H1 (cell line): ENCODE measurements around the gene ZBTB34. TPM values are rescaled to one million over a fixed set of nuclear protein-coding genes. Genes with fewer than 3 reads are reported as not detected.

Experiments
- SP1 ChIP-seq: IDR thresholded peaks from 2 replicates; pipeline ENCODE4 v1.6.1; 2011; ENCODE audit warnings: low read depth, low read length
- polyA plus RNA-seq, 7 experiments: library from polyadenylated mRNA; depleted of rRNA in 3 of 7; stranded (reverse) in 5 of 7; unstranded in 2 of 7; fragments of >200 nt in 5 of 7; fragments of 200-250 nt in 2 of 7; gene quantifications; 1 replicate in 5 of 7; 2 replicates in 1 of 7; 4 replicates in 1 of 7; pipeline versions ENCODE4 v1.2.1 to v1.2.3, GENCODE V29; 2011 to 2013; ENCODE audit warnings: missing spikeins in 2 of 7, mixed read lengths in 2 of 7
- total RNA-seq: library from RNA; stranded (reverse); fragmentation: NEBNext Ultra II Directional; extraction: Animal tissue kit (Norgen Biotek cat#: 25700); gene quantifications from 2 replicates; pipeline ENCODE4 v1.2.1, GENCODE V29; 2021

The ZBTB34 gene
- total and polyA plus RNA-seq, 2 of the 8 experiments (the other 6 are each of a cell fraction or from before 2014, with no cell fraction given) = 8.2 to 15.9 TPM

DNA sequence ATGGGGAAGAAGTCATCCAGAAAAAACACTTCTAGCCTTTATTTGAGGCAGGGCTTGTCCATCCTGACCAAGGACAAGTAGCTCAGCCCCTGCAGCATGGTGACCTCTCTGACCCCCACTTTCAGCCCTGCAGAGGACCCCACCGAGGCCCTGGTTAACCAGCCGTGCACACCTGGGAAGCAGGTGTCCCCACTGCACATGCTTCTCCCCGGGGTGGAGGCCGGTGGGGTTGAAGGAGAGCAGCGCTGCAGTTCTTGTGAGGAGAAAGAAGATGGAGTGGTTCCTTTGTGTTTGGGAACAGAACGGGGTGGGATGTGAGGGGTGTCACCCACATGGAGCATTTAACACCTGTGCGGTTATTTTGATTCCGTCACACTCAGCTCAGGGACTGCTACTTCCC, 21.1 kb upstream of the ZBTB34 start (continued):
- TF ChIP-seq SP1 = no peak
